AG10803 (cell line): ENCODE results near the gene COL15A1.
A peak's percentile ranks its signal among the peaks of the same experiment; 100 is the strongest.

Source experiments
- DNase-seq: peaks from one replicate; pipeline ENCODE4 v3.0.0; 2010; ENCODE audit warnings: low read depth
- H3K4me3 ChIP-seq: 2 replicates; pipeline ENCODE4 v1.5.1; 2011; ENCODE audit warnings: mild to moderate bottlenecking, low read length, control low read depth
- CTCF ChIP-seq: conservative IDR thresholded peaks from 2 replicates; pipeline ENCODE4 v1.5.1; 2011; ENCODE audit warnings: mild to moderate bottlenecking, low read length, control low read depth, inconsistent platforms

The COL15A1 gene

GRCh38 chr9:99026271-99026955, 82.7 kb downstream of the COL15A1 start:
- H3K4me3 ChIP-seq, result no peak overlapping the region
- TF ChIP-seq CTCF, result no peak
- no peak for DNase-seq

GRCh38 chr9:99026956-99027298, 83.2 kb downstream of the COL15A1 start:
- no peak for DNase-seq
- H3K4me3 ChIP-seq, result no peak overlapping the region
- TF ChIP-seq CTCF, result no peak

GRCh38 chr9:99027443-99027842, 83.7 kb downstream of the COL15A1 start:
- TF ChIP-seq CTCF, result no peak
- no peak overlapping the region for H3K4me3 ChIP-seq
- DNase-seq, result no peak

GRCh38 chr9:99029083-99029645, 85.5 kb downstream of the COL15A1 start:
- no peak for TF ChIP-seq CTCF
- no peak for DNase-seq
- H3K4me3 ChIP-seq, result no peak overlapping the region

- TF ChIP-seq CTCF, result no peak
- H3K4me3 ChIP-seq, result no peak overlapping the region
- peak; percentile 99 for DNase-seq
Observed at GRCh38 chr9:99030092-99030511, 86.4 kb downstream of the COL15A1 start.

- DNase-seq, result no peak
- no peak overlapping the region for H3K4me3 ChIP-seq
- TF ChIP-seq CTCF, result no peak
Observed at GRCh38 chr9:99030610-99031109, 87.0 kb downstream of the COL15A1 start.

- no peak for TF ChIP-seq CTCF
- DNase-seq, result no peak
- no peak overlapping the region for H3K4me3 ChIP-seq
Observed at GRCh38 chr9:99031319-99031718, 87.6 kb downstream of the COL15A1 start.
